Activated T-cell treated with anti-CD3 and anti-CD28 coated beads, Interleukin-2, amount 50 U/mL, for 72 hours (primary cell): ENCODE results near the gene CATSPERE. TPM values are rescaled to one million over a fixed set of nuclear protein-coding genes. Genes with fewer than 3 reads are reported as not detected.
"Not testable (repeated sequence)": the region's sequence is repeated elsewhere in the genome, so short reads cannot be mapped to it uniquely, and the experiment has no call there.

Experiments used
- ATAC-seq, 2 donors: fragments of 150-1000 bp; cut with Tn5 transposase; replicated peaks in 1 of 2; 2 replicates each; pipeline ENCODE4 v1.10.0; 2021; ENCODE audit warnings: moderate library complexity in 2 of 2, mild to moderate bottlenecking in 1 of 2
- DNase-seq, 2 donors: peaks; one replicate each; pipeline ENCODE4 v3.0.0; 2021 to 2022; ENCODE audit warnings: mixed read lengths in 1 of 2
- H3K27ac Mint-ChIP-seq: one replicate; pipeline ENCODE4 v1.8.0; 2022; ENCODE audit warnings: mild to moderate bottlenecking, moderate library complexity, mixed read lengths
- H3K27me3 Mint-ChIP-seq: one replicate; pipeline ENCODE4 v1.8.0; 2022; ENCODE audit warnings: low read depth, mixed read lengths
- H3K36me3 Mint-ChIP-seq, 2 donors: one replicate each; pipeline ENCODE4 v1.8.0; 2022; ENCODE audit warnings: mixed read lengths in 2 of 2, mild to moderate bottlenecking in 1 of 2; ENCODE audit not compliant: insufficient read depth in 2 of 2
- H3K4me1 Mint-ChIP-seq: one replicate; pipeline ENCODE4 v1.8.0; 2022; ENCODE audit warnings: low read depth, mixed read lengths
- H3K4me3 Mint-ChIP-seq, 2 donors: one replicate each; pipeline ENCODE4 v1.8.0; 2022; ENCODE audit warnings: mild to moderate bottlenecking in 2 of 2, mixed read lengths in 2 of 2, moderate library complexity in 2 of 2
- H3K9me3 Mint-ChIP-seq, 2 donors: one replicate each; pipeline ENCODE4 v1.8.0; 2022; ENCODE audit warnings: mixed read lengths in 2 of 2
- total RNA-seq, 2 donors: library from RNA; stranded (reverse); gene quantifications; one replicate each; pipeline ENCODE4 v1.2.3, GENCODE V29; 2022

CATSPERE gene
- total RNA-seq, 2 donors from 2014 or later, result 0.38 to 0.83 TPM

- no peaks in the 10 kb centered on the region for H3K27me3 Mint-ChIP-seq
- ATAC-seq, result no peak
- H3K4me1 Mint-ChIP-seq, result no peaks in the 10 kb centered on the region
- H3K9me3 Mint-ChIP-seq, result peaks cover 3 to 4% of the 10 kb centered on the region in 2 donors
- H3K36me3 Mint-ChIP-seq, result peaks cover 0 to 2% of the 10 kb centered on the region in 2 donors
- no peak for DNase-seq
- H3K27ac Mint-ChIP-seq, result no peak overlapping the region
- no peak overlapping the region for H3K4me3 Mint-ChIP-seq
Observed at GRCh38 chr1:244502630-244503029, 41.6 kb downstream of the CATSPERE start.

DNA sequence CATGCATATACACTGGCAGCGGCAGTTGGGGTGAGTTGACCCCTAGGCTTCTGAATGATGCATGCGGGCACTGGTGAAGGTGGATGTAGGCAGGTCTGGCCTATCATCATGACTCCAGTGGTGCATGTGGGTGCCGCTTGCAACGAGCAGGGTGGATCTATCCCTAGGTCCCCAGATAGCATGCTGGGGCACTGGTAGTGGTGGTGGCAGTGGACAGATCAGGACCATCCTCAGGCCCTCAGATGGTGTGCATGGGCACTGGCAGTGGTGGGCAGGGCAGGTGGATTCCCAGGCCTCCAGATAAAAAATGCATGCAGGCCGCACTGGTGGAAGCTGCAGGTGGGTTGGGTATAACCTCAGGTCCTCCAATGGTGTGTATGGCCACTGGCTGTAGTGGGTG, 52.4 kb downstream of the CATSPERE start:
- H3K36me3 Mint-ChIP-seq, result peaks cover 6 to 7% of the 10 kb centered on the region in 2 donors
- H3K4me3 Mint-ChIP-seq, result no peak overlapping the region
- DNase-seq (no peak), ATAC-seq (no peak)
- no peaks in the 10 kb centered on the region for H3K27me3 Mint-ChIP-seq
- H3K4me1 Mint-ChIP-seq, result no peaks in the 10 kb centered on the region
- H3K9me3 Mint-ChIP-seq, result peaks cover 10 to 13% of the 10 kb centered on the region in 2 donors
- H3K27ac Mint-ChIP-seq, result no peak overlapping the region

- Mint-ChIP-seq H3K36me3 (peaks cover 5 to 6% of the 10 kb centered on the region in 2 donors), H3K4me3 (no peak overlapping the region), H3K4me1 (no peaks in the 10 kb centered on the region), H3K27me3 (no peaks in the 10 kb centered on the region), H3K27ac (no peak overlapping the region), H3K9me3 (peaks cover 7 to 11% of the 10 kb centered on the region in 2 donors)
- ATAC-seq (no peak), DNase-seq (no peak)
Observed at GRCh38 chr1:244515680-244516079, 54.6 kb downstream of the CATSPERE start.

DNA sequence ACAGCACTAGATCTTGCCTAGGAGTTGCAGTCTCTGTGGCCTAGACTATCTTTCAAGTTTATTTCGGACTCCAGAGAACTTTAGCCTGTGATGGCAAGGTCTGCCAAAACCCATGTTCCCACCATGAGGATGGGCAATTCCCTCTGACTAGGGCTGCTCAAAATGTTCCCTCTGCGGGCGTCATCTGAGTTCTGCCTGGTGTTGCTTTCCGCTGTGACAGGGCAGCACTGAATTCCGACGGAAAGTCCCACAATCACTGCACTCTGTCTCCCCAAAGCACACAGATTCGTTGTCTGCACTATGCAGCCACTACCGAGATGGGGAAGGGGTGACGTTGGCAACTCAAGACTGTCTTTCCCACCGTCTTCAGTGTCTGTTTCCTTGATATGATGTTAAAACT, 75.2 kb downstream of the CATSPERE start:
- no peaks in the 10 kb centered on the region for H3K27me3 Mint-ChIP-seq
- H3K4me3 Mint-ChIP-seq, result no peak overlapping the region
- no peaks in the 10 kb centered on the region for H3K4me1 Mint-ChIP-seq
- H3K27ac Mint-ChIP-seq, result no peak overlapping the region
- H3K36me3 Mint-ChIP-seq, result peaks cover 2 to 4% of the 10 kb centered on the region in 2 donors
- H3K9me3 Mint-ChIP-seq, result peaks cover 8 to 10% of the 10 kb centered on the region in 2 donors
- DNase-seq, result no peak
- ATAC-seq, result no peak

- no peak overlapping the region for H3K27ac Mint-ChIP-seq
- no peaks in the 10 kb centered on the region for H3K4me1 Mint-ChIP-seq
- ATAC-seq (no peak), DNase-seq (no peak)
- no peaks in the 10 kb centered on the region for H3K27me3 Mint-ChIP-seq
- H3K36me3 Mint-ChIP-seq, result peaks cover 6 to 7% of the 10 kb centered on the region in 2 donors
- H3K9me3 Mint-ChIP-seq, result peaks cover 8 to 20% of the 10 kb centered on the region in 2 donors
- no peak overlapping the region for H3K4me3 Mint-ChIP-seq
Observed at GRCh38 chr1:244545511-244545910, 84.4 kb downstream of the CATSPERE start.

DNA sequence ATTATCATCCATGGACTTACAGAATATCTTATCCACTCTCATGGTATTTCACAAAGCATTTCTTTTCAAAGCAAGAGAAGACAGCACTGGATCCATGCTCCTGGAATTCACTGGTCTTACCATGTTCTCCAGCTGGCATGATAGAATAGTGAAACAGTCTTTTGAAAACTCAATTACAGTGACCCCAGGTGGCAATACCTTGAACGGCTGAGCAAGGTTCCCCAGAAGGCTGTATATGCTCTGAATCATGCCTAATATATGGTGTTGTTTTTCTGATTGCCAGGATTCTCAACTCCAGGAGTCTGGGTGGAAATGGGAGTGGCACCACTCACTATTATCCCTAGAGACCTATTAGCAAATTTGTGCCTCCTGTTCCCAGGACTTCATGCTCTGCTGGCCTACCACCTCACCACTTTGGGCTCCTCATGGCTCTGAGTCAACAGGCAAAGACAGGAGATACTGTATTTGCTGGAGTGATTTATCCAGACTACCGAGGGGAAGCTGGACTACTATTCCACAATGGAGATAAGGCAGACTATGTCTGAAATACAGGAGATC, 87.6 kb downstream of the CATSPERE start:
- H3K4me3 Mint-ChIP-seq, result no peak overlapping the region
- peaks cover 8 to 22% of the 10 kb centered on the region in 2 donors for H3K9me3 Mint-ChIP-seq
- DNase-seq, result no peak
- peaks cover 6 to 7% of the 10 kb centered on the region in 2 donors for H3K36me3 Mint-ChIP-seq
- no peaks in the 10 kb centered on the region for H3K27me3 Mint-ChIP-seq
- no peak overlapping the region for H3K27ac Mint-ChIP-seq
- no peaks in the 10 kb centered on the region for H3K4me1 Mint-ChIP-seq
- ATAC-seq, result no peak

- H3K36me3 Mint-ChIP-seq, result peaks cover 5 to 7% of the 10 kb centered on the region in 2 donors
- peaks cover 7 to 11% of the 10 kb centered on the region in 2 donors for H3K9me3 Mint-ChIP-seq
- ATAC-seq (no peak), DNase-seq (no peak)
- no peak overlapping the region for H3K27ac Mint-ChIP-seq
- no peak overlapping the region for H3K4me3 Mint-ChIP-seq
- no peaks in the 10 kb centered on the region for H3K4me1 Mint-ChIP-seq
- H3K27me3 Mint-ChIP-seq, result no peaks in the 10 kb centered on the region
Observed at GRCh38 chr1:244552336-244552735, 91.3 kb downstream of the CATSPERE start.

DNA sequence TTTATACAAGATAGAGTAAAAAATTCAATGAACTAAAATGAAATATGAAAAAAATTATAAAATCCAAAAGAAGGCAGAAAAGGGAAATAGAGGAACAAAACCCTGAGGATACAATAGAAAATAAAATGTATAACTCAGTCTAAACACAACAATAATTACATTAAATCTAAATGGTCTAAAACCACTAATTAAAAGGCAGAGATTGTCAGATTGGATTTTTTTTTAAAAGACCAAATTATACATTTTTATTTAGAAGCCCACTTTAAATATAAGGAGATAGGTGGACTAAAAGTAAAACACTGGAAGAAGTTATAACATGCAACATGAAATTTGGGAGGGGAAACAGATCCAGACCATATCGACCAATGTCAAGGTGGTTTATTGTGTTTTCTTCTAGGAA, 95.2 kb downstream of the CATSPERE start:
- no peaks in the 10 kb centered on the region for H3K4me1 Mint-ChIP-seq
- DNase-seq (no peak), ATAC-seq (no peak)
- H3K9me3 Mint-ChIP-seq, result peaks cover 3 to 7% of the 10 kb centered on the region in 2 donors
- H3K27me3 Mint-ChIP-seq, result no peaks in the 10 kb centered on the region
- H3K36me3 Mint-ChIP-seq, result peaks cover 2 to 3% of the 10 kb centered on the region in 2 donors
- no peak overlapping the region for H3K4me3 Mint-ChIP-seq
- H3K27ac Mint-ChIP-seq, result no peak overlapping the region

GRCh38 chr1:244557565-244557964, 96.5 kb downstream of the CATSPERE start:
- DNase-seq (no peak), ATAC-seq (no peak)
- no peaks in the 10 kb centered on the region for H3K27me3 Mint-ChIP-seq
- H3K27ac Mint-ChIP-seq, result no peak overlapping the region
- H3K4me1 Mint-ChIP-seq, result no peaks in the 10 kb centered on the region
- H3K36me3 Mint-ChIP-seq, result peaks cover 2 to 3% of the 10 kb centered on the region in 2 donors
- H3K9me3 Mint-ChIP-seq, result peaks cover 2 to 5% of the 10 kb centered on the region in 2 donors
- no peak overlapping the region for H3K4me3 Mint-ChIP-seq

GRCh38 chr1:244559561-244559960, 98.5 kb downstream of the CATSPERE start:
- DNase-seq, result no peak
- Mint-ChIP-seq H3K36me3 (peaks cover 3% of the 10 kb centered on the region in 2 donors), H3K27me3 (no peaks in the 10 kb centered on the region), H3K9me3 (peaks cover 5 to 9% of the 10 kb centered on the region in 2 donors), H3K4me1 (no peaks in the 10 kb centered on the region), H3K4me3 (no peak overlapping the region), H3K27ac (no peak overlapping the region)
- no peak for ATAC-seq

- not testable (repeated sequence) for H3K27me3 Mint-ChIP-seq, H3K4me1 Mint-ChIP-seq, H3K4me3 Mint-ChIP-seq, H3K27ac Mint-ChIP-seq, ATAC-seq, DNase-seq, H3K36me3 Mint-ChIP-seq
- peaks cover 4 to 11% of the 10 kb centered on the region in 2 donors for H3K9me3 Mint-ChIP-seq
Observed at GRCh38 chr1:244562877-244563276, 101.8 kb downstream of the CATSPERE start.

DNA sequence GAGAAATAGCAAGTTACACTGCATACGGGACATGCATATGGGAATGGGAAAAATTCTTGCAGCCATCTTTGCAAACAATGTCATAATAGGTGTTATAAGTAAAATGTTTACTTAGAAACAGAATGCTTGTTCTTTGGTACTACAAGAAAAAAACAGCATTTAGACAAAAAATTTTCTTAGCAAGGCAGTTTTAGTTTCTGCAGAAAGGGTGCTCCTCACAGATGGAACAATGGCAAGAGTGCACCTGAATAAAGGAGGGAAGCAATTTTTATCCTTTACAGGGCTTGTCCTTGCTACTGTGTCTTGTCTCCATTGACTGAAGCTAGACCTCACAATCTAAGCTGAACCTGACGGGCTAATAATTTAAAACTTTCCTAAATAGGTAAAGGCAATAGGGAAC, 112.7 kb downstream of the CATSPERE start:
- ATAC-seq (no peak), DNase-seq (no peak)
- H3K27ac Mint-ChIP-seq, result no peak overlapping the region
- H3K4me3 Mint-ChIP-seq, result no peak overlapping the region
- H3K9me3 Mint-ChIP-seq, result peaks cover 14 to 16% of the 10 kb centered on the region in 2 donors
- no peaks in the 10 kb centered on the region for H3K4me1 Mint-ChIP-seq
- no peaks in the 10 kb centered on the region for H3K27me3 Mint-ChIP-seq
- H3K36me3 Mint-ChIP-seq, result peaks cover 21% of the 10 kb centered on the region in 2 donors

GRCh38 chr1:244576259-244576892, 115.3 kb downstream of the CATSPERE start:
- Mint-ChIP-seq H3K27ac (no peak overlapping the region), H3K4me3 (no peak overlapping the region), H3K4me1 (no peaks in the 10 kb centered on the region), H3K27me3 (no peaks in the 10 kb centered on the region), H3K9me3 (peaks cover 16 to 19% of the 10 kb centered on the region in 2 donors), H3K36me3 (peaks cover 24% of the 10 kb centered on the region in 2 donors)
- DNase-seq, result no peak
- no peak for ATAC-seq

DNA sequence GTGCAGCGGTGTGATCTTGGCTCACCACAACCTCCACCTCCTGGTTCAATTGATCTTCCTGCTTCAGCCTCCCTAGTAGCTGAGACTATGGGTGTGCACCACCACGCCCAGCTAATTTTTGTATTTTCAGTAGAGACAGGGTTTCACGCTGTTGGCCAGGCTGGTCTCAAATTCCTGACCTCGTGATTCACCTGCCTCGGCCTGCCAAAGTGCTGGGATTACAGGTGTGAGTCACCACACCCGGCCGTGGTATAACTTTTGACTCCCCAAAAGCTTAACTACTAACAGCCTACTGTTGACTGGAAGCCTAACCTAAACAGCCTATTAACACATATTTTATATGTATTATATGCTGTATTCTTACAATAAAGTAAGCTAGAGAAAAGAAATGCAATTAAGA, 117.1 kb downstream of the CATSPERE start:
- H3K27ac Mint-ChIP-seq, H3K4me3 Mint-ChIP-seq, H3K27me3 Mint-ChIP-seq, DNase-seq, ATAC-seq, H3K4me1 Mint-ChIP-seq: not testable (repeated sequence)
- peaks cover 22 to 24% of the 10 kb centered on the region in 2 donors for H3K36me3 Mint-ChIP-seq
- peaks cover 16 to 17% of the 10 kb centered on the region in 2 donors for H3K9me3 Mint-ChIP-seq
